ENCODE data around the gene AGBL5.
"Not testable (repeated sequence)": the region's sequence is repeated elsewhere in the genome, so short reads cannot be mapped to it uniquely, and the experiment has no call there.

AGBL5 gene

GRCh38 chr2:27054721-27055120 is 3.3 kb downstream of the AGBL5 start:
- no peak for DNase-seq

- no peak for DNase-seq
Measured at GRCh38 chr2:27057184-27057583, 5.7 kb downstream of the AGBL5 start.

- no peak for DNase-seq
Measured at GRCh38 chr2:27058210-27058609, 6.7 kb downstream of the AGBL5 start.

- DNase-seq = no peak
Measured at GRCh38 chr2:27059141-27059820, 7.8 kb downstream of the AGBL5 start.

- DNase-seq = no peak
Measured at GRCh38 chr2:27060323-27060722, 8.9 kb downstream of the AGBL5 start.

GRCh38 chr2:27065128-27065527 is 13.7 kb downstream of the AGBL5 start:
- no peak for DNase-seq

- no peak for DNase-seq
Measured at GRCh38 chr2:27067385-27067784, 15.9 kb downstream of the AGBL5 start.

GRCh38 chr2:27069436-27069835 is 18.0 kb downstream of the AGBL5 start:
- DNase-seq = no peak

- no peak for DNase-seq
Measured at GRCh38 chr2:27069961-27070618, 18.6 kb downstream of the AGBL5 start.

- no peak for DNase-seq
Measured at GRCh38 chr2:27070653-27071276, 19.3 kb downstream of the AGBL5 start.

GRCh38 chr2:27071277-27071989 is 20.0 kb downstream of the AGBL5 start, which contains the start of gene OST4:
OST4 (minus strand) TSS chr2:27071654.
- DNase-seq = peak; percentile 87

- no peak for DNase-seq
Measured at GRCh38 chr2:27071990-27072830, 20.7 kb downstream of the AGBL5 start.

GRCh38 chr2:27072920-27073319 is 21.5 kb downstream of the AGBL5 start:
- DNase-seq = no peak

GRCh38 chr2:27073782-27074181 is 22.3 kb downstream of the AGBL5 start:
- no peak for DNase-seq

GRCh38 chr2:27074738-27075565 is 23.5 kb downstream of the AGBL5 start:
- DNase-seq = peak; percentile 58

GRCh38 chr2:27075566-27075871 is 24.1 kb downstream of the AGBL5 start:
- DNase-seq = not testable (repeated sequence)

- no peak for DNase-seq
Measured at GRCh38 chr2:27076323-27076722, 24.9 kb downstream of the AGBL5 start.

GRCh38 chr2:27077231-27077630 is 25.8 kb downstream of the AGBL5 start:
- DNase-seq = no peak

- DNase-seq = no peak
Measured at GRCh38 chr2:27078267-27079194, 27.1 kb downstream of the AGBL5 start, which contains the start of gene EMILIN1. EMILIN1 (plus strand) TSS chr2:27078615; CDS start chr2:27079066, 451 bp downstream.

Data from NCI-H2171 treated with DMSO at 0.1 percent for 48 hours (cell line).